Esophagus muscularis mucosa (tissue), 4 donors: ENCODE data around the gene ZNF846. TPM values are rescaled to one million over a fixed set of nuclear protein-coding genes. Genes with fewer than 3 reads are reported as not detected.
A peak's percentile ranks its signal among the peaks of the same experiment; 100 is the strongest.

Source experiments
- DNase-seq: peaks from one replicate; pipeline ENCODE4 v3.0.0-alpha.2; 2017; ENCODE audit errors: extremely low spot score
- H3K27ac ChIP-seq, 4 donors: fragments of 200-600 bp; sonication (generic); replicated peaks in 1 of 4; 1 replicate in 3 of 4; 2 replicates in 1 of 4; pipeline ENCODE4 v1.5.1; 2016 to 2019; ENCODE audit warnings: mild to moderate bottlenecking in 1 of 4
- H3K27me3 ChIP-seq, 4 donors: fragments of 200-600 bp; sonication (generic); one replicate each; pipeline versions ENCODE4 v1.5.1 to v1.6.0; 2016 to 2019
- H3K36me3 ChIP-seq, 4 donors: fragments of 200-600 bp; sonication (generic); one replicate each; pipeline ENCODE4 v1.5.1; 2016 to 2019
- H3K4me1 ChIP-seq, 4 donors: fragments of 200-600 bp; sonication (generic); one replicate each; pipeline ENCODE4 v1.5.1; 2016 to 2019
- H3K4me3 ChIP-seq, 4 donors: fragments of 200-600 bp; sonication (generic); 1 replicate in 2 of 4; 2 replicates in 2 of 4; pipeline ENCODE4 v1.5.1; 2016 to 2019; ENCODE audit warnings: mild to moderate bottlenecking in 4 of 4, moderate library complexity in 1 of 4
- H3K9me3 ChIP-seq, 4 donors: fragments of 200-600 bp; sonication (generic); 1 replicate in 3 of 4; 2 replicates in 1 of 4; pipeline ENCODE4 v1.5.1; 2016 to 2019
- CTCF ChIP-seq, 3 experiments: fragments of 200-600 bp in 2 of 3; fragments of 450-650 bp in 1 of 3; sonication (generic) in 2 of 3; IDR thresholded peaks; one replicate each; pipeline ENCODE4 v1.5.1; 2017 to 2019; ENCODE audit warnings: antibody characterized with exemption in 3 of 3, mild to moderate bottlenecking in 2 of 3, moderate library complexity in 1 of 3
- EP300 ChIP-seq: sonication (generic); formaldehyde crosslinking; IDR thresholded peaks from one replicate; pipeline ENCODE4 v1.6.1; 2017; ENCODE audit warnings: antibody characterized with exemption
- POLR2A ChIP-seq: fragments of 450-650 bp; IDR thresholded peaks from one replicate; pipeline ENCODE4 v1.6.1; 2017; ENCODE audit warnings: antibody characterized with exemption, moderate library complexity, mild to moderate bottlenecking, low read depth
- POLR2AphosphoS5 ChIP-seq, 2 donors: sonication (generic); formaldehyde crosslinking; IDR thresholded peaks; one replicate each; pipeline ENCODE4 v1.6.1; 2017; ENCODE audit warnings: antibody characterized with exemption in 2 of 2
- WGBS: methylation state at CpG from one replicate; pipeline ENCODE4 v1.1.5; 2018; 5-methylcytosine and 5-hydroxymethylcytosine counted together
- intact Hi-C: fragments of 100-400 bp; cut with DNase I; formaldehyde crosslinking; loops from one replicate; pipeline ENCODE4 v1.15.1; 2023
- total RNA-seq, 4 donors: library from RNA; depleted of rRNA; stranded (reverse); fragments of >200 nt; gene quantifications; one replicate each; pipeline versions ENCODE4 v1.1.0 to v1.2.1, GENCODE V29; 2016

ZNF846 gene
- total RNA-seq, 4 donors from 2014 or later, result 19.7 to 43.2 (median 22.8) TPM

DNA sequence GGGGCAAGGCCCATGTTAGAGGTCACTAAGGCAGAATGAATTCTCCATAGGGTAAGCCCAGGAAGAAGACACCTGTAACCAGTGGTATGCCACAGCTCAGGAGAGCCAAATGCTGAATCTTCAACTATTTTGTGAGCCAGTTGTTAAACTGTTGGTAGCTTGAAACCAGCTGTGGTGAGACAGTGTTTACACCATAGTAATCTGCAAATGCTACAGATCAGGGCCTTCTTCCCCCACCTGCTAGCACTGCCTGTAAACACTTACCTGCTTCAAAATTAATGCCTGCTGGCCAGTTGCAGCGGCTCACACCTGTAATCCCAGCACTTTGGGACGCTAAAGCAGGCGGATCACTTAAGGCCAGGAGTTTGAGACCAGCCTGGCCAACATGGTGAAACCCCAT, 38.3 kb upstream of the ZNF846 start:
- Histone ChIP-seq H3K4me3 (no peak overlapping the region), H3K27me3 (no peaks in the 10 kb centered on the region), H3K27ac (no peak overlapping the region), H3K4me1 (no peaks in the 10 kb centered on the region), H3K36me3 (peaks cover 30 to 71% (median 59%) of the 10 kb centered on the region in 4 donors), H3K9me3 (no peaks in the 10 kb centered on the region)
- DNase-seq, result no peak
- WGBS, result 91% methylated on average over 3 of the region's 3 CpGs
- TF ChIP-seq POLR2AphosphoS5 (IDR thresholded peaks at IDR 0.05) (no peak), POLR2A (no peak), EP300 (no peak), CTCF (IDR thresholded peaks at IDR 0.05) (no peak)
- intact Hi-C loops, result no loop called here

DNA sequence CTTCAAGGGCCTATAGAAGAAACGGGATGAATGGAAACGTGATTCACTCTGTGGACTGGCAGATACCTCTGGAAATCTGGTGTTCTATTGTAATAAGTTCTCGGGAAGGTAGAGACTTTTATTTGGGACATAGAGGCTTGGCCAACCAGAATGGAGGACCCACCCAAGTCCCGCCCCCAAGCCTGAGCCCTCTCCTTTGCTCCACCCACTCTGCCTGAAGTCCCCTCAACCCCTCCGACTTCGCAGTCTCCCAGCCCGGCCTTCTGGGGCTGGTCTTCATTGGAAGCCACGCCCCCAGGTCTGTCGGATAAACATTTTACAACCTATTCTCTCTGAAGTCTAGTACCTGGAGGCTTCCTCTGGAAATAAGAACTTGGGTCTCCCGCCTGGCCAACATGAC, 33.4 kb upstream of the ZNF846 start:
- intact Hi-C loops, result no loop called here
- H3K4me1 ChIP-seq, result no peaks in the 10 kb centered on the region
- no peak for DNase-seq
- H3K9me3 ChIP-seq, result no peaks in the 10 kb centered on the region
- no peak for TF ChIP-seq POLR2A
- TF ChIP-seq EP300, result no peak
- TF ChIP-seq POLR2AphosphoS5 (IDR thresholded peaks at IDR 0.05), result no peak
- TF ChIP-seq CTCF (IDR thresholded peaks at IDR 0.05), result no peak
- no peak overlapping the region for H3K27ac ChIP-seq
- no peak overlapping the region for H3K4me3 ChIP-seq
- H3K27me3 ChIP-seq, result no peaks in the 10 kb centered on the region
- peaks cover 0 to 24% (median 14%) of the 10 kb centered on the region in 4 donors for H3K36me3 ChIP-seq
- WGBS, result 92% methylated on average over 10 of the region's 10 CpGs

GRCh38 chr19:9799162-9799561, 30.6 kb upstream of the ZNF846 start:
- intact Hi-C loops, result loop anchor here (5.0 to 10.0 kb wide), 3 partner anchors 487 to 654 kb away; partner anchors contain the start of gene ZNF317
- no peak for DNase-seq
- TF ChIP-seq POLR2A, result no peak
- TF ChIP-seq EP300, result no peak
- TF ChIP-seq POLR2AphosphoS5 (IDR thresholded peaks at IDR 0.05), result no peak
- no peak for TF ChIP-seq CTCF (IDR thresholded peaks at IDR 0.05)
- H3K4me3 ChIP-seq, result no peak overlapping the region
- H3K27me3 ChIP-seq, result no peaks in the 10 kb centered on the region
- H3K9me3 ChIP-seq, result no peaks in the 10 kb centered on the region
- H3K27ac ChIP-seq, result no peak overlapping the region
- peaks cover 0 to 8% (median 5%) of the 10 kb centered on the region in 4 donors for H3K4me1 ChIP-seq
- peaks cover 0 to 9% (median 0%) of the 10 kb centered on the region in 4 donors for H3K36me3 ChIP-seq

DNA sequence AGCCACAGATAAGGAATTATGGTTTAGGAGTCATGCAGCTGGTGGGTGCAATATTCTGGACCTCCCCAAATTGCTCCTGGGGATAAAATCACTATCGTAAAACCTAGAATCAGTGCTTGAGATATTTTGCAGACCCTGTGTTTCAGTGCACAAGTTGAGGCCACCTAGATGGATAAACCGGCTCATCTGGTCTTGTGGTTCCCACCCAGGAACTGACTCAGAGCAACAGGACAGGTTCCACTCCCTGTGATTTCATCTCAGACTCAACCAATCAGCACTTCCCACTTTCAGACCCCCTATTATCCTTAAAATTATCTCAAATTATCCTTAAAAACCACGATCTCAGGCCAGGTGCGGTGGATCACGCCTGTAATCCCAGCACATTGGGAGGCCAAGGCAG, 29.3 kb upstream of the ZNF846 start:
- TF ChIP-seq POLR2AphosphoS5 (IDR thresholded peaks at IDR 0.05) (no peak), EP300 (no peak), CTCF (IDR thresholded peaks at IDR 0.05) (no peak), POLR2A (no peak)
- no peaks in the 10 kb centered on the region for H3K36me3 ChIP-seq
- peaks cover 0 to 15% (median 5%) of the 10 kb centered on the region in 4 donors for H3K4me1 ChIP-seq
- H3K27ac ChIP-seq, result no peak overlapping the region
- no peak for DNase-seq
- no peaks in the 10 kb centered on the region for H3K9me3 ChIP-seq
- H3K27me3 ChIP-seq, result no peaks in the 10 kb centered on the region
- no peak overlapping the region for H3K4me3 ChIP-seq
- intact Hi-C loops, result loop anchor here (2.0 to 10.0 kb wide), 6 partner anchors 19 to 653 kb away; partner anchors contain the start of gene ZNF317
- 91% methylated on average over 5 of the region's 5 CpGs for WGBS

DNA sequence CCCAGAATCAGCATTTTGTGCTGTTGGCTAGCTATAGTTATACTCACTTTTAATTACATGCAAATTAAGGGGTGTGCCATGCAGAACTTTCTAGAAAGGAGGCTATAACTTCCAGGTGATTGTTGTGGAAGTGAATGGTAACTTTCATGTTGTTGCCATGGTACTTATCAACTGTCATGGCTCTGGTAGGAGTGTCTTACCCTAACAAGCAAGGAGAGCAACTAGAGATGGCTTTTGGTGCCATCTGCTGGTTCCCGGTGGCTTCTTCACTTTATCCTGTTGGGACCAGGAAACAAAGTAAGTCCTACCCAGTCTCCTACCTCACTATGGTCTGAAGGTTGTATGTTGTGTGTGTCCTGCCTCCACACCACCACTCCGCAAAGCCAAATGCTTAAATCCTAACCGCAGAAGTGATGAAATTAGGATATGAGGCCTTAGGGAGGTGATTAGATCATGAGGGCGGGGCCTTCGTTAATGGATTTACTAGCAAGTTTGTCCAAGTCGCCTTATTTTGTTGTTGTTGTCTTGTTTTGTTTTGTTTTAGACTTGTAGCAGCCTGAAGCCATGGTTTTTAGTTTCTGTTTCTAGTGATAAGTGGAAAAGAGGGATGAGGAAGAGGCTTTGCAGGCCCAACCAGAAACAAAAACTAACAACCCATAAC, 27.7 kb upstream of the ZNF846 start:
- 50% methylated on average over 6 of the region's 6 CpGs for WGBS
- intact Hi-C loops, result loop anchor here (2.0 to 10.0 kb wide), 6 partner anchors 21 to 651 kb away; partner anchors contain the start of gene ZNF317

More for the DNA sequence above, 27.7 kb upstream of the ZNF846 start:
- Histone ChIP-seq H3K36me3 (no peaks in the 10 kb centered on the region), H3K27me3 (no peaks in the 10 kb centered on the region), H3K4me1 (peaks cover 2 to 19% (median 8%) of the 10 kb centered on the region in 4 donors), H3K4me3 (no peak overlapping the region), H3K9me3 (no peaks in the 10 kb centered on the region), H3K27ac (peak overlapping the region in 1 of 4 donors; percentile 1)
- DNase-seq, result peak; percentile 94
- TF ChIP-seq POLR2A (no peak), POLR2AphosphoS5 (IDR thresholded peaks at IDR 0.05) (peak; percentile 16 to 51), CTCF (IDR thresholded peaks at IDR 0.05) (peak; percentile 75 to 91 (median 81))
